ENCODE results near the gene FOSL1. TPM values are rescaled to one million over a fixed set of nuclear protein-coding genes. Genes with fewer than 3 reads are reported as not detected.
A peak's percentile ranks its signal among the peaks of the same experiment; 100 is the strongest.
"Not testable (repeated sequence)": the region's sequence is repeated elsewhere in the genome, so short reads cannot be mapped to it uniquely, and the experiment has no call there.

The FOSL1 gene
- total RNA-seq, 1 experiment from 2014 or later: 232 TPM

DNA sequence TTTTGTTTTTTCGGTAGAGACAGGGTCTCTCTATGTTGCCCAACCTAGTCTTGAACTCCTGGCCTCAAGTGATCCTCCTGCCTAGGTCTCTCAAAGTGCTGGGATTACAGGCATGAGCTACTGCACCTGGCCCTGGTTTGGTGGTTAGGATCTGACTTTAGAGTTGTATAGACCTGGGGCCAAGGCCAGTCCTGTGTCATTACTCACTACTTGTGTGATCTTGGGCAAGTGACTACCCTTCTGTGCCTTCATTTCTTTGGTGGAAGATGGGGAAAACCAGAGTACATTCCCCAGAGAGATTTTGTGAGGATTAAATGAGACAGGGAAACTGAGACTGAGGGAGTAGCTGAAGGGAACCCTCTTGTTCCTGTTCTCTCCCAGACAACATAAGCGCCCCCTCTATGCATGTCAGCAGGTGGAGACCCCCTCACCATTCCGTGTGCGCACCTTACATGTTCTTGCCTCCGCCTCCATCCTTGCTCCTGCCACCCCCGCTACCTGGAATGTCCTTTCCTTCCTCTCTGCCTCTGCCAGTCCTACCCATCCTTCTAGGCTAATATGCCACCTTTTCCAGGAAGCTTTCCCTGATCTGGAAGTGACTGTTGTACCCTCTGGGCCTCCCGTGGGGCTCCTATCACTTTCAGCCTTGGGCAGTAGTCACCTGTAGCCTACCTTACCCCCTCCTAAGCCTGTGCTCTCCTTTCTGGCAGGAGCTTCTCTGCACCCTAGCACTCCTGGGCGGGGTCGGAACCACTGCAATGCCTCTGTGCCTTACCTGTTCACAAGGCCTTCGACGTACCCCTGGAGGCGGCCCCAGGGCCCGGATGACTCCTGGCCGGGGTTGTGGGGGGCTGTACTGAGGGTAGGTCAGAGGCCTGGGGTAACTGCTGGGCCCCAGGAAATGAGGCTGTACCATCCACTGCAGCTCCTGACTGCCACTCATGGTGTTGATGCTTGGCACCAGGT is 3.9 kb downstream of the FOSL1 start:
- DNase-seq (ENCODE audit: low read depth): peak; percentile 67

DNA sequence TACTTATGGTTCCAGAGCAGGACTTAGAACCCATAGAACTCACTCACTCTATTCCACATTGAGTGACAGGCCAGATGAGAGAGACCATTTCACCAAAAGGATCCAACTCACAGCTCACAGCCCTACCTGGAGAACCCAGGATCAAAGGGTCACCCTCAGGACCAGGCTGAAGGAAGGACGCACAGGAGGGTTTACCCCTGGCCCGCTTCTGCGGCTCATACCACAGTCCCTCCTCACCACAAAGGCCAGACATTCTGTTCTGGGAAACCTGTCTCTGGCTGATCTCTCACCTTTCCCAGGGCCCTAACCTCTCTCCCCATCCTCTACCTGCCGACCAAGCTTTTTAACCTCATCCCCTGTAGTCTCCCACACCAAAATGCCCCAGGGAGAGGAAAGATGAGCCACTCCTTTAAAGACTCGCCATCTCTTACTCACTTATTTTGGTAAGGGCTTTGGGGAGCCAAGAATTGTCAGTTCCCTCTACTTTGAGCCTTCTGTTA is 4.7 kb downstream of the FOSL1 start:
- no peak for DNase-seq (ENCODE audit: low read depth)

DNA sequence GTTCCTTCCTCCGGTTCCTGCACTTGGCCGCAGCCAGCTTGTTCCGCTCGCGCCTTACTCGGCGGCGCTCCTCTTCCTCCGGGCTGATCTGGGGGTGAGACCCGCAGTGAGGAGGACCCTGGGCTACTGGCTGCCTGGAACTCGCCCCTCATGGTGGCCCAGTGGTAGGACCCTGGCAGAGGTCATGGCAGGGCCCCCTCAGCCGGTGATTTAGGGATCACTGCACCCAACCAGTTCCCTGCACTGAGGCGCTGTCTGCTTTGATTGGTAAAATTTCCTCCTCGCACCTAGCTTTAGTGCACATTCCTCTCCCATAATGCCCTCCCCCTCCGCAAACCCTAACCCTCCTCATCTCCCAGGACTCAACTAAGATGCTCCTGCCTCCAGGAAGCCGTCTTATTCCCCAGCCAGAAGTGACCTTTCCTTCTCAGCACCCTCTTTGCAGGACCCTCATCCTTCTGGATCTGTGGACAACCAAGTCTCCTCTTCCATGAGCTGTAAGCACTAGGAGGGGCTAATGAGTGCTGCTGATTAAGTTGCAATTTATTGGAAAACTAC is 6.1 kb downstream of the FOSL1 start:
- DNase-seq (ENCODE audit: low read depth): no peak

DNA sequence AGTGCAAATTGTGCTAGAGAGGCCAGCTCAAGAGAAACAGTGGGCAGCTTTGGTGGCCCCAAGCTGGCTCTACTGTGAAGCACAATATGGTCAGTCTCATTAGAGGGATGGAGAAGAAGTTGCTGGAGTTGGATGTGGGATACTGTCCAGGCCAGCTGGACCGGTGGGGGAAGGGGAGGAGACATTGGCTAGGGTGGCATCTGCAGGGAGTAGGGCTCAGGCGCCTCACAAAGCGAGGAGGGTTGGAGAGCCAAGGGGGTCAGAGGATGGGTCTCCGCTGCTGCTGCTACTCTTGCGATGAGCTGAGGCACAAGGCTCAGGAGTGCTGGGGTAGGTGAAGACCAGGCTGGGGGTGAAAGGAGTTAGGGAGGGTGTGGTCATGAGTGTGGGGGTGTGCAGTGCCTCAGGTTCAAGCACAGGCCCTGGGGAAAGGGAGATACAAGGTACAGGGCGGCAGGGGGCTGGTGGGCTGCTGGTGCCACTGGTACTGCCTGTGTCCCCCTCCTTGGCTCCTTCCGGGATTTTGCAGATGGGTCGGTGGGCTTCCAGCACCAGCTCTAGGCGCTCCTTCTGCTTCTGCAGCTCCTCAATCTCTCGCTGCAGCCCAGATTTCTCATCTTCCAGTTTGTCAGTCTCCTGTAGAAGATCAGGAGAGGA is 7.4 kb downstream of the FOSL1 start:
- DNase-seq (ENCODE audit: low read depth): no peak

DNA sequence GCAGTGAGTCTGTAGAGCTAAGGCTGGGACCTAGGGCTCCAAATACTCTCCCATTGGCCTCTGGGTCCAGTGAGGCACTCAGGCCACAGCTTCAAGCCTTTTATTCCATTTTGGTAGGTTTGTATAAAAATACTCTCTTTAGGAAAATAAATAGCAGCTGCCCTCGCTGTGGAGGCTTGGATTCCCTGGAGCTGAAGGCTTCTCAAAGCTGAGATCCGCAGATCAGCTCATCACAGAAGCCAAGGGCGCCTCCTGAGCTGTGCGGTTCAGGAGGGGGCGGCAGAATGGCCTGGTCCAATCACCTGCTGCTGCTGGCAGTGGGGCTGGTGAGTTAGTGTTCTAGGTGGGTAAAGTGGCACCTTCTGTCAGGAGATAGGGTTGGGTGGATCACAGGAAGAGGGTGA is 8.0 kb downstream of the FOSL1 start:
- DNase-seq (ENCODE audit: low read depth): not testable (repeated sequence)

DNA sequence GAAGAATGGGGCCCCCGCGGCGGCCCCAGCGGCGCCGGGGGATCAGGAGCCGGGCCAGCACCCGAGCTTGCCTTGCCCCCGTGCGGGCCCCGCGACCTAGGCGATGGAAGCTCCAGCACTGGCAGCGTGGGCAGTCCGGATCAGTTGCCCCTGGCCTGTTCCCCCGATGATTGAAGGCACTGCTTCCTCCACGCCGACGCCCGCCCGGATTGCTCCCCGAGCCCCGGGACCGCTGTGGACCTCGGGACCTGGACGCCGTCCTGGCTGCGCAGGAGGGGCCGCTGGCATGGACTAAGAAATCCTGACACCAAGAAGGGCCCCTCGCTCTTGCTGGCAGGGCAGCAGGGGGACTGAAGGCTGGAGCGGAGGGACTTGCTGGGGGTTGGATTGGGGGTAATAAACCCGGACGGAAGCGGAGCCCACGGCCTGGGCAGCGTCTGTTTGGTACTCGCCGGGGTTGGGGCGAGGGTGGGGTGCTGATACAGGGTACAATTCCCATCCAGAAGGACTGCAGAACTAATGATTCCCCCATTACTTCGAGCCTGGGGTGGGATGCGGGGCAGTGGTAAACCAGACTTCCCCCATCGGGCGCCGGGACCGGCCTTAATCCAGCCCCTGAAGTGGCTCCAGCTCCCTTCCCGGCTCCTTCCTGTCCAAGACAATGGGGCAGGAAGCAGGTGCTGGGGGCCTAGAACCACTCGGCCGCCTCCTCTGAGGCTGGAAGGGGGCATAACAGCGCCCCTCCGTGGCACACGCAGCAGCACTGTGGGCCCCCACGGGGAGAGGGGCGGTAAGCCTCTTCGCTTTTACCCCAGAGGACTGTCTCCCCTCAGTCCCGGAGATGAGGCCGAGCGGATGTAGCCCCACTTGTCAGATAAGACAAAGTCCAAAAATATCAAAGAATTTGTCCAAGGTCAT is 8.7 kb downstream of the FOSL1 start:
- DNase-seq (ENCODE audit: low read depth): peak; percentile 65

DNA sequence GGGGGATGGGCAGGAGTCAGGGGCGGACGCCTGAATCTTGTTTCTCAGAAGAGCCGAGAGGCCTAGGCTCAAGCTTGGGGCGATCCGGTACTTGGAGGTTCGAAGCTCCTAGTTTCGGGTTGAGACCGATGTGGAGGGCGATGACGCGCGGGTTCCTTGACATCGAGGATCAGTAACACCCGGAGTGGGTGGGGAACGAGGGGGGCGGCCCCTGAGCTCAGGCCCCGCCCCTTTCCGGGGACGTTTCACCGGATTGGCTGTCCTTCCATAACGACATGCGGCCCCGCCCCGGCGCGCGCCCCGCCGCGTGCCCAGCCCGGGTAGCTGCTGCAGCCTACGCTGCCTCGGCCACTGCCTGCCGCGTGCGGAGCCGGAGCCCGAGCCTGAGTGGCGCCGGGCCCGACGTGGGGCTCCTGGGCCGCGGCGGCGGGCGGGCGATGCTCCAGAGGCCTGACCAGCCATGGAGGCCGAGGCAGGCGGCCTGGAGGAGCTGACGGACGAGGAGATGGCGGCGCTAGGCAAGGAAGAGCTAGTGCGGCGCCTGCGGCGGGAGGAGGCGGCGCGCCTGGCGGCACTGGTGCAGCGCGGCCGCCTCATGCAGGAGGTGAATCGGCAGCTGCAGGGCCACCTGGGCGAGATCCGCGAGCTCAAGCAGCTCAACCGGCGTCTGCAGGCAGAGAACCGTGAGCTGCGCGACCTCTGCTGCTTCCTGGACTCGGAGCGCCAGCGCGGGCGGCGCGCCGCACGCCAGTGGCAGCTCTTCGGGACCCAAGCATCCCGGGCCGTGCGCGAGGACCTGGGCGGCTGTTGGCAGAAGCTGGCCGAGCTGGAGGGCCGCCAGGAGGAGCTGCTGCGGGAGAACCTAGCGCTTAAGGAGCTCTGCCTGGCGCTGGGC is 9.6 kb downstream of the FOSL1 start, which contains the start of gene CCDC85B:
Gene CCDC85B (plus strand): TSS at position 350 of the 895 bp plus-strand sequence. CDS start 111 bp downstream, at position 461.
- DNase-seq (ENCODE audit: low read depth): peak; percentile 96

DNA sequence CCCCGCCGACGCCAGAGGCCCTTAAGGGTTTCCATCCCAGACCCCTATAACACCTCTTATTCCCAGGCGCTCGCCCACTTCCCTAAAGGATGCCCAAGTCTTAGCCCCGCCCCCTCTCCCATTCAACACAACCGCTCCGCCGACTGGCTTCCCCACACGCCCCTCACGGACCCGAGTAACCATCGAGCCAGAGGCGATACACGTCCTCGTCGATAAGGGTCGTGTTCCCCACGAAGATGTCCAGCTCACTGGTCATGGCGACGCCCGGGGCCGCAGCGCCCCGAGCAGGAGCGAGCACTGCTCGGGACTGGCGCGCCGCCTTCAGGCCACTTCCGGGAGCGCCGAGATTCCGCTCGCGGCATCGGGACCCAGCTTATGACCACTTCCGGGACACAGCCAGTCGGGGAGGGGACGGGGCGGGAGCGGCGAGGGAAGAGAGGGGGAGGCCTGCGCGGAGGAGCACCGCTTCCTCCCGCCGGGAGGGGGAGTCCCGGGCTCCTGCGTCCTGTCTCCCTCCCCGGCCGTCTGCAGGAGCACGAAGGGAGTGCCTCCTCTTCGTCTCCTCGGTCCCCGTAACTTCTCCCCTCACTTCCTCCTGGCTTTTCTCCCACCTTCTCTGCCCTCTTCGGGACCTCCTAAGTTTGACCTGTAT is 11.9 kb downstream of the FOSL1 start, which contains the start of gene FIBP:
Gene FIBP (minus strand): TSS at position 309 of the 652 bp plus-strand sequence. CDS start 53 bp downstream, at position 256.
- peak; percentile 96 for DNase-seq (ENCODE audit: low read depth)

DNA sequence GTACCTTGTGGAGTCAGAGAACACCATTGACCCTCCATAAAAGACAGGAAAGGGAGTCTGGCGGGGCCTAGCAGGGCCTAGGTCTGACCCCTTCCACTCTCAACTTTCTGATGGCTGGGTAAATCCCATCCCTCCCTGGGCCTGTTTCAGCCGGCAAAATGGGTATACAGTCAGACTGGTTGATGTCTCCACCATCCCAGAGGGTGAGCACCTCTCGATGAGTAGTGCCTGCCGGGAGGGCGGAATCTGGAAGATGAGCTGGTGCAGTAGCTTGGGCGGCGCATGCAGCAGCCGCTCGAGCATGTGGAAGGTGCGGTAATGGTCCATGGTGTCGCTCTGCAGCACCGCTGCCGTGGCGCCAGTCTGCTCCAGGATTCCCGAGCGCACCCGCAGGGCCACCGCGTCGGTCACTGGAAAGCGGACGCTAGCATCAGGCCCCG is 12.4 kb downstream of the FOSL1 start:
- DNase-seq (ENCODE audit: low read depth): no peak

DNA sequence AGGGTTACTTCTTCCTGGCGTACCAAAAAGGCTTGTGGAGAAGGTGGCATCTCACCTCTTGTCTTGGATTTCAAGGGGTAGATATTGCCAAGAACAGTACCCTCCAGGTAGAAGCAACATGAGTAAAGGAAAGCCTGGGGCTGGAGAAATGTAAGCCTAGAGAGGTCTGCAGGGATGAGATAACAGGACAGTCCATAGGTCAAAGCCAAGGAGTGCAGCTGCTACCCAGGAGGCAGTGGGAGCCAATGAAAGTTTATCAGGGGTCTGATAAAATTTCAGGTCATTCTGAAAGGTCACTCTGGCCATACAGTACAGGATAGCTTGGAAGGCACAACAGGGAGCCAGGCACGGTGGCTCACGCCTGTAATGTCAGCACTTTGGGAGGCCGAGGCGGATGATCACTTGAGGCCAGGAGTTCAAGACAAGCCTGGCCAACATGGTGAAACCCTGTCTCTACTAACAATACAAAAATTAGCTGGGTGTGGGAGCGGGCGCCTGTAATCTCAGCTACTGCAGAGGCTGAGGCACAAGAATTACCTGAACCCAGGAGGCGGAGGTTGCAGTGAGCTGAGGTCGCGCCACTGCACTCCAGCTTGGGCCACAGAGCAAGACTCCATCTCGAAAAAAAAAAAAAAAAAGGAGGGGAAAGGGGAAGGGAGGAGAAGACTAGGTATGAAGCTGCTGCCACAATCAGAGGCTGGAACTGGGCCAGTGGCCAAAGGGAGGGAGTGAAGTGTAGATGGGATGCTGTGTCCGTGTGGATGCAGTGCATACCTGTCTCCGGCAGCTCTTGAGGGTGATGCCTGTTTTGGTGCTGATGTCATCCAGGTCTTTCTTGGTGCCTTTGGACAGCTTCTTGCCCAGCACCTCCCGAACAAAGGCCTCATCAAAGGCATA is 13.1 kb downstream of the FOSL1 start:
- no peak for DNase-seq (ENCODE audit: low read depth)

DNA sequence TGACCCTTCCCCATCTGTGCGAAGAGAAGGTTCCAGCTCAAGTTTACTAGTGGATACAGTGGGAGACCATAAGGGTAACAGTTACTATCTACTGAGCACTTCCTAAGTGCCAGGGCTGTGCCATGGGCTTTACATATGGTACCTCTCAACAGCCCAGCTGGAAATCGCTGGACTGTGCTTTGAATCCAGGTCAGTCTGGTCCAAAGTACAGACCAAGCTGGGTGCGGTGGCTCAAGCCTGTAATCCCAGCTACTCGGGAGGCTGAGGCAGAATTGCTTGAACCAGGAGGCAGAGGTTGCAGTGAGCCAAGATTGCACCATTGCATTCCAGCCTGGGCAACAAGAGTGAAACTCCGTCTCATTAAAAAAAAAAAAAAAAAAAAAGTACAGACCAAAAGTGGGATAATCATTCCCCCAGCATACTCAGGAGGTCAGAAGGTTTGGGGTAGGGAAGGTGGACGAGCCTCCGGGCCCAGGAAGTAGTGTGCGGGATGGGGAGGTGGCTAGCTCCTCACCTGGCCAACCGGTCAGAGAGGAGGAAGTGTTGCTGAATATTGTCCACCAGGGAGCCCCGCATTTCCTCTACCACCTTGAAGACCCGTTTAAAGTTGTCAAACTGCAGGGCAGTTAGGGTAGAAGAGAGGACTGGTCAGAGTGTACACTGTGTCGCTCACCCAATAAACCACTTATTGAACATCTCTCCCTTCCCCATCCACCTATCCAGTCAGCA is 14.2 kb downstream of the FOSL1 start:
- DNase-seq (ENCODE audit: low read depth): no peak

DNA sequence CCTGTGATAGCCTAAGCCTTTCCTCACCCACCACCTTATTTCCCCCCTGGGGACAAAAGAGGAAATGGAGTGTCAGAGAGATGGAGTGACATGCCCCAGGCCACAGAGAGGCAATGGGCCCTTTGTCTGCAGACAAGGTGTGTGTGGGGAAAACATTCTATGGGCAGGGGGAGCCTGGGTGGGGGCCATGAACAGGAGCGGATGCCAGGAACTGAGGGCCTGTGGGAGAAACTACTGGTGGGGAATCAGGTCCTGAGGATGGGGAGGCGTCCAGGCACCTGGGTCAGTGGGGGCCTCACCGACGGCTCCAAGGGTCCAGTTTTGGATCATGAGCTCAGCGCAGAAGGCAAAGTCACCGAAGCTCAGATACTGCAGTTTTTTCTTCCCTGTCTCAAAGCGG is 15.0 kb downstream of the FOSL1 start:
- DNase-seq (ENCODE audit: low read depth): no peak

DNA sequence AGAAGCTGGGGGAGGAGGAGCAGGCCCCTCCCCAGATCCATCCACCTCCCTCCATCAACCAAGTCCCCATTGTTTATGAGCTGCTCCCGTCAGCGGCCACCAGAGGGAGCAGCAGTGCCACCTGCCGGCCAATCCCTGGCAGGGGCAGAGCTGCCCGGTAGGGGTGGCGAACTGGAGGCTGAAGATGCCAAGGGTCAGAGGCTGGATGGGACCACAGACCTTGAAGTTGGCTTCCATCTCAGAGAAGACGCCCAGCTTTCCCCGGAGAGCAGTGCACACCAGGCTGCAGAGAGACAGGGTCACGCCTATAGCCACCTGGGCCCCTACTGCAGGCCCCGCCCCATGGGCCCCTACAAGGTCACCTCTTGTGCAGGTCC is 15.5 kb downstream of the FOSL1 start:
- peak; percentile 69 for DNase-seq (ENCODE audit: low read depth)

DNA sequence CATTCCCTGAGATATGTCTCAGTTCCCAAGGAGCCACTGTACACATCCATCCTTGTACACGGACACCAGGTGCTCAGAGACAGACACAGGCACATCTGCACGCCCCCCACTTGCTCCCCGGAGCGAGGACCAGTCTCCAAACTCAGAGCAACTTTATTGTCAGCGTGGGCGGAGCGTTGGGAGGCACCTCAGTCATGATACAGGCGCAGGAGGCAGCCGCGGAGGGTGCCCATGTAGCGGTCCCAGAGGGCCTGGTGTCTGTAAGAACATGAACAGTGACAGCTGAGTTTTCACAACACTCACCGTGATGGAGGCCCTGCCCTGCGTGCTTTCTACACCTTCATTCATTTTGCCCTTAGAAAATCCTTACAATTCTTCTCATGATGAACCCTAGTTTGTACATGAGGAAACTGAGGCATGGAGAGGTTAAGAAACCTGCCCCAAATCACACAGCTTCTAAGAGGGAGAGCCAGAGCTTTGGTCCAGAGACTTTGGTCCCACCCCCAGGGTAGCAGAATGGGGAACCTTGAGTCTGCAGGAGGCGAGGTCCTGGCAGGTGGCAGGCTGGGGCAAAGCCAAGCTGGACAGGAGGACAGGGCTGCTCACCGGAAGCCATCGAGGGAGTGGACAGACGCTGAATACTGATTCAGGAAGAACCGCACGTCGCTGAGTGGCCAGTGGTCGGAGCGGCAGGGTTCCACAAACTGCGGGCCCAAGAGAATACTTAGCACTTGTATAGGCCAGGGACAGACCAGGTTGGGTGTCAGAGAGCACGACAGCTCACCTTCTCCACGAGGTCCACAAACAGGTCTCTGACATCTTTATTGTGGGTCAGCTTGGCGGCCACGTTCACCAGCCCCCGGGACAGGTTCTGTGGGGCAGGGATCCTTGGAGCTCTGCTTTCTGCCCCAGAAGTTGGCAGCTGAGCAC is 16.1 kb downstream of the FOSL1 start:
- DNase-seq (ENCODE audit: low read depth): no peak

DNA sequence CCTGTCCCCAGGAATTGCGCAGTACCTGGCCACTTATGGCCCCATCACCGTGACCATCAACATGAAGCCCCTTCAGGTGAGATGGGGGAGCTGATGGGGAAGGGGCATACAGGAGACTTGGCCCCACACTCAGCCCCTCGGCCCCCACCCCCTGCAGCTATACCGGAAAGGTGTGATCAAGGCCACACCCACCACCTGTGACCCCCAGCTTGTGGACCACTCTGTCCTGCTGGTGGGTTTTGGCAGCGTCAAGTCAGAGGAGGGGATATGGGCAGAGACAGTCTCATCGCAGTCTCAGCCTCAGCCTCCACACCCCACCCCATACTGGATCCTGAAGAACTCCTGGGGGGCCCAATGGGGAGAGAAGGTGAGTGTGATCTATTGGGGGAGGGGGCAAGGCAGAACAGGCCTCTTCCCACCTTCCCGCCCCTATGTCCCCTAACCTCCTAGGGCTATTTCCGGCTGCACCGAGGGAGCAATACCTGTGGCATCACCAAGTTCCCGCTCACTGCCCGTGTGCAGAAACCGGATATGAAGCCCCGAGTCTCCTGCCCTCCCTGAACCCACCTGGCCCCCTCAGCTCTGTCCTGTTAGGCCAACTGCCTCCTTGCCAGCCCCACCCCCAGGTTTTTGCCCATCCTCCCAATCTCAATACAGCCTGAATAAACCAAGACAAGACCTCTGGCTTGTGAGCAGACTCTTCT is 17.0 kb downstream of the FOSL1 start:
- no peak for DNase-seq (ENCODE audit: low read depth)
